SK-N-SH (cell line): ENCODE data around the gene MRPS27.

Source experiments
- CTCF ChIP-seq: fragments of 200-600 bp; sonication (generic); IDR thresholded peaks from 2 replicates; pipeline ENCODE4 v1.6.1; 2017; ENCODE audit warnings: antibody characterized with exemption, mild to moderate bottlenecking, moderate library complexity
- MAX ChIP-seq: IDR thresholded peaks from 2 replicates; pipeline ENCODE4 v1.4.0; 2012; ENCODE audit warnings: low read depth
- NRF1 ChIP-seq: IDR thresholded peaks from 2 replicates; pipeline ENCODE4 v1.6.1; 2012; ENCODE audit warnings: low read depth, mild to moderate bottlenecking, low read length
- REST ChIP-seq: IDR thresholded peaks from 2 replicates; pipeline ENCODE4 v1.6.1; 2012; ENCODE audit warnings: mild to moderate bottlenecking, low read depth, low read length, moderate library complexity

GRCh38 chr5:72324189-72324825 is 4.3 kb upstream of the MRPS27 start:
- TF ChIP-seq NRF1 (no peak), MAX (no peak), CTCF (no peak), REST (no peak)
